ENCODE results near the gene PKNOX1. TPM values are rescaled to one million over a fixed set of nuclear protein-coding genes. Genes with fewer than 3 reads are reported as not detected.

PKNOX1 gene
- total and polyA plus RNA-seq, 2 donors from 2014 or later: 7.9 to 25.2 TPM

DNA sequence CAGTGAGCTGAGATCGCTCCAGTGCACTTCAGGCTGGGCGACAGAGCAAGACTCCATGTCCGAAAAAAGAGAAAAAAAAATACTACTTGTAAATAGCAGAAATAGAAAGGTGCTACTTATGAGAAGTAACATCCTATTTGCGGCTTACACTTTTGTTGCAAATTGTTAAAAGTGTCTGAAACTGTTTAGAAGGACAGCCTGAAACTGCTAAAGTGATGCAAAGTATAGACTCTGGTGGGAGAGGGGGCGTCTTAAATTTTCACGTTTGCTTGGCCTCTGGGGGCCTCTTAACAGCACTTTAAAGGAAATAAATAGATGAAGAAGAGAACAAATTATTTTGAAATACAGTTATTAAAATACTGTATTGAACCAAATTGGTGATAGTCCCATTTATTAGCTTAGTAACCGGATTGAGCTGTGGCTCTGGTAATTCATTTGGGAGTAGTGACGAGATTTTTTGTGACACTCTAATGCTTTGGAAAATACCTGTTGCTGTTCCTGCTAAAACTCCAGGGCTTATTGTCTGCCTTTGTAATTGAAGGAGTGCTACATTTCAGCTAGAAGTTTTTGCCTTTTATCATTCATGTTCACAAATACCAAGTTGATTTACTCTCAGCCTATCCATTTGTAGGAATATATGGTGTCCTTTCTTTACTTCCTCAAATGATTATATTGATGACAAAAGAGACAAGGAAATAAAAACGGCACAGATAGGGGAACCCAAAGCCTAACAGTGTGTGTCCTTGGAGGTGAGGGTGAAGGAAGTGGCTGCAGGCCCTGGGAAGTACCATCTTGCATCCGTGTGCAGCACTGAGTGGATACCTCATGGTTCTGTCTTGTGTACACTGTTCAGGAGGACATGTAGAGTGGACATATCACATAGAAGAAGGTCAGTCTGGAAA lies 6.2 kb downstream of the PKNOX1 start:
- Histone ChIP-seq H3K27ac (ENCODE audit: low read depth in 2 of 2, low read length in 2 of 2) (no peak overlapping the region), H3K9ac (ENCODE audit: low read length in 3 of 3) (no peak overlapping the region), H3K4me1 (ENCODE audit: control insufficient read depth in 2 of 3, insufficient read depth in 2 of 3, low read depth in 1 of 3, low read length in 3 of 3) (peaks cover 0 to 4% (median 4%) of the 10 kb centered on the region in 3 donors), H3K27me3 (ENCODE audit: control insufficient read depth, insufficient read depth, low read length) (no peaks in the 10 kb centered on the region), H3K36me3 (ENCODE audit: control insufficient read depth in 2 of 3, insufficient read depth in 3 of 3, low read length in 3 of 3) (no peaks in the 10 kb centered on the region), H3K4me3 (ENCODE audit: low read length in 3 of 3) (no peak overlapping the region), H3K9me3 (ENCODE audit: control insufficient read depth in 2 of 3, insufficient read depth in 1 of 3, low read length in 3 of 3) (no peaks in the 10 kb centered on the region)
- TF ChIP-seq, protein P1, sequence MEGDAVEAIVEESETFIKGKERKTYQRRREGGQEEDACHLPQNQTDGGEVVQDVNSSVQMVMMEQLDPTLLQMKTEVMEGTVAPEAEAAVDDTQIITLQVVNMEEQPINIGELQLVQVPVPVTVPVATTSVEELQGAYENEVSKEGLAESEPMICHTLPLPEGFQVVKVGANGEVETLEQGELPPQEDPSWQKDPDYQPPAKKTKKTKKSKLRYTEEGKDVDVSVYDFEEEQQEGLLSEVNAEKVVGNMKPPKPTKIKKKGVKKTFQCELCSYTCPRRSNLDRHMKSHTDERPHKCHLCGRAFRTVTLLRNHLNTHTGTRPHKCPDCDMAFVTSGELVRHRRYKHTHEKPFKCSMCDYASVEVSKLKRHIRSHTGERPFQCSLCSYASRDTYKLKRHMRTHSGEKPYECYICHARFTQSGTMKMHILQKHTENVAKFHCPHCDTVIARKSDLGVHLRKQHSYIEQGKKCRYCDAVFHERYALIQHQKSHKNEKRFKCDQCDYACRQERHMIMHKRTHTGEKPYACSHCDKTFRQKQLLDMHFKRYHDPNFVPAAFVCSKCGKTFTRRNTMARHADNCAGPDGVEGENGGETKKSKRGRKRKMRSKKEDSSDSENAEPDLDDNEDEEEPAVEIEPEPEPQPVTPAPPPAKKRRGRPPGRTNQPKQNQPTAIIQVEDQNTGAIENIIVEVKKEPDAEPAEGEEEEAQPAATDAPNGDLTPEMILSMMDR (IDR thresholded peaks at IDR 0.05; ENCODE audit: borderline replicate concordance, extremely low read depth, insufficient read depth): no peak
- no peak for FAIRE-seq
- intact Hi-C loops (cut with DNase I): no loop called here
- no peak for DNase-seq

DNA sequence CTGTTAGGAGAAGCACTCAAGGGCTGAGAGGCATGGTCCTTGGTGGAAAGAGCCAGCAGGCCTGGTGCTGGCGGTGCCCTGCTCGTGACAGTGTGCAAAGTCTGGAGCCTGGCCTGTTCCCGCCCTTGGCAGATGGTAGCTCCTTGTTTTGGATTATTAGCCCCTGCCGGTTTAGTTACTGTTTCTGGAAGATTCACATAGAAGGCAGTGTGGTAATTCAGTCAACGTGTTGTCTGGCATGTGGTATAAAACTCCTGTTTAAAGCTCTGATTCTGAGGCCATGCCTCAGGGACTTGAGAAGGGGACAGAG lies 6.8 kb downstream of the PKNOX1 start:
- DNase-seq: no peak
- Histone ChIP-seq H3K27me3 (ENCODE audit: control insufficient read depth, insufficient read depth, low read length) (no peaks in the 10 kb centered on the region), H3K4me1 (ENCODE audit: control insufficient read depth in 2 of 3, insufficient read depth in 2 of 3, low read depth in 1 of 3, low read length in 3 of 3) (no peaks in the 10 kb centered on the region), H3K27ac (ENCODE audit: low read depth in 2 of 2, low read length in 2 of 2) (no peak overlapping the region), H3K36me3 (ENCODE audit: control insufficient read depth in 2 of 3, insufficient read depth in 3 of 3, low read length in 3 of 3) (no peaks in the 10 kb centered on the region), H3K4me3 (ENCODE audit: low read length in 3 of 3) (no peak overlapping the region), H3K9me3 (ENCODE audit: control insufficient read depth in 2 of 3, insufficient read depth in 1 of 3, low read length in 3 of 3) (no peaks in the 10 kb centered on the region), H3K9ac (ENCODE audit: low read length in 3 of 3) (no peak overlapping the region)
- intact Hi-C loops (cut with DNase I): no loop called here
- TF ChIP-seq, protein P1 (IDR thresholded peaks at IDR 0.05; ENCODE audit: borderline replicate concordance, extremely low read depth, insufficient read depth): no peak
- FAIRE-seq: no peak

DNA sequence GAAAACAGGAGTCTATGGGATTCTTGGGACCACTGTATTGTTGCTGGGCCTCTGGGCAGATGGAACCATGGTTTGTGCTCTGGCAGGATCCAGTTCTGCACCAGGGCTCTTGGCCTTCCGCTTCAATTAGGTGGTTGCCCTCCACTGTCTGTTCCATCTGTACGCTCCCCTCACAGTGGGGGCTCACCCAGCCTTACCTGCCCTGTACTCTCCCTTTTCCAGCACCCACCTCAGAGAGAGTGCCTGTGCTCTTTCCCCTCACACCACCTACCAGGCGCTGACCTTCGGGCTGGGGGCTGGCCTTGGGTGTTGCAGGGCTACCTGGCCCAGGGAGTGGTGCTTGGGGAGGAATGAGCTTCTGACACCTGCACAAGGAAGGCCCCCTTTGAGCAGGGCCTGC lies 7.5 kb downstream of the PKNOX1 start:
- FAIRE-seq: no peak
- intact Hi-C loops (cut with DNase I): no loop called here
- Histone ChIP-seq H3K4me1 (ENCODE audit: control insufficient read depth in 2 of 3, insufficient read depth in 2 of 3, low read depth in 1 of 3, low read length in 3 of 3) (no peaks in the 10 kb centered on the region), H3K9ac (ENCODE audit: low read length in 3 of 3) (no peak overlapping the region), H3K27me3 (ENCODE audit: control insufficient read depth, insufficient read depth, low read length) (no peaks in the 10 kb centered on the region), H3K27ac (ENCODE audit: low read depth in 2 of 2, low read length in 2 of 2) (no peak overlapping the region), H3K4me3 (ENCODE audit: low read length in 3 of 3) (no peak overlapping the region), H3K36me3 (ENCODE audit: control insufficient read depth in 2 of 3, insufficient read depth in 3 of 3, low read length in 3 of 3) (no peaks in the 10 kb centered on the region), H3K9me3 (ENCODE audit: control insufficient read depth in 2 of 3, insufficient read depth in 1 of 3, low read length in 3 of 3) (no peaks in the 10 kb centered on the region)
- DNase-seq: no peak
- TF ChIP-seq, protein P1 (IDR thresholded peaks at IDR 0.05; ENCODE audit: borderline replicate concordance, extremely low read depth, insufficient read depth): no peak

Measured in kidney (tissue), 14 donors.